Ovary (tissue), 3 donors: Measurements from ENCODE around the gene COL6A2.

Experiments
- POLR2A ChIP-seq: fragments of 450-650 bp; IDR thresholded peaks from one replicate; pipeline ENCODE4 v1.6.1; 2017; ENCODE audit warnings: antibody characterized with exemption, mild to moderate bottlenecking, moderate library complexity
- TF ChIP-seq, protein P1 (sequence below), 3 donors: fragments of 450-650 bp in 2 of 3; fragments of 200-600 bp in 1 of 3; IDR thresholded peaks; one replicate each; pipeline versions ENCODE4 v1.5.1 to v1.8.0; 2016 to 2022; ENCODE audit warnings: antibody characterized with exemption in 3 of 3, mild to moderate bottlenecking in 1 of 3
- donor health status: DM: no; HTN: no; CAD: no.

DNA sequence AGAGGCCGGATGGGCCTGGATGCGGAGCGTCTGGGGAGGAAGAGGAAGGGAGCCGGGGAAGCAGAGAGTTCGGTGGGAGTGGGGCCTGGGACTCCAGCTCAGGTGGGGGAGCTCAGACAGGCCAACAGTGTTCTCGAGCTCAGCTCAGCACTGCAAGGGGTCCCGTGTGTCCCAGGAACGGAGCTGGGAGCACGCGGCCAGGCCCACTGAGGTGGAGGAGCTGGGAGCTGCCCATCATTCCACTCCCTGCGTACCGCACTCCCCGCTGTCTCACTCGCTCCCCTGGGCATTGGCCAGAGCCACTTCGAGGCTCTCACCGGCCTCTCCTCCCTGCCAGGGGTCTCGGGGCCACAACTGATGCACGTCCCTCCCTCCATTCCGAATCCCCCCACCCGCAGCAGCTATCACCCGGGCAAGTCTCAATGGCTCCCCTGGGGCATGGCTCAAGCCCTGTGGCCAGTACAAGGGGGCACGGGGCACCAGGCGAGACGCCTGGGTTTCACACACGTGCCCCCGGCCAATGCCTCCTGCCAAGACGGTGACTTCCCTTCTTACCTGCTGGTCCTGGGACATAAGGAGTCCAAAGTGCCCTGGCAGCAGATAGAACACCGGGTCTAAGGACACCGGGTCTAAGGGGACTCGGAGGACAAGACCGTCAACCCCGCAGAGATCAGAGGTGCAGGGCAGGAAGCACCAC, 30.3 kb upstream of the COL6A2 start:
- TF ChIP-seq, protein P1, sequence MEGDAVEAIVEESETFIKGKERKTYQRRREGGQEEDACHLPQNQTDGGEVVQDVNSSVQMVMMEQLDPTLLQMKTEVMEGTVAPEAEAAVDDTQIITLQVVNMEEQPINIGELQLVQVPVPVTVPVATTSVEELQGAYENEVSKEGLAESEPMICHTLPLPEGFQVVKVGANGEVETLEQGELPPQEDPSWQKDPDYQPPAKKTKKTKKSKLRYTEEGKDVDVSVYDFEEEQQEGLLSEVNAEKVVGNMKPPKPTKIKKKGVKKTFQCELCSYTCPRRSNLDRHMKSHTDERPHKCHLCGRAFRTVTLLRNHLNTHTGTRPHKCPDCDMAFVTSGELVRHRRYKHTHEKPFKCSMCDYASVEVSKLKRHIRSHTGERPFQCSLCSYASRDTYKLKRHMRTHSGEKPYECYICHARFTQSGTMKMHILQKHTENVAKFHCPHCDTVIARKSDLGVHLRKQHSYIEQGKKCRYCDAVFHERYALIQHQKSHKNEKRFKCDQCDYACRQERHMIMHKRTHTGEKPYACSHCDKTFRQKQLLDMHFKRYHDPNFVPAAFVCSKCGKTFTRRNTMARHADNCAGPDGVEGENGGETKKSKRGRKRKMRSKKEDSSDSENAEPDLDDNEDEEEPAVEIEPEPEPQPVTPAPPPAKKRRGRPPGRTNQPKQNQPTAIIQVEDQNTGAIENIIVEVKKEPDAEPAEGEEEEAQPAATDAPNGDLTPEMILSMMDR (IDR thresholded peaks at IDR 0.05), result no peak
- TF ChIP-seq POLR2A, result no peak
